Measurements from ENCODE around the gene RPL10A.
"Not testable (repeated sequence)": the region's sequence is repeated elsewhere in the genome, so short reads cannot be mapped to it uniquely, and the experiment has no call there.

The RPL10A gene

GRCh38 chr6:35468181-35468979, at the start of gene RPL10A:
Gene RPL10A (plus strand): TSS chr6:35468401. CDS start chr6:35468435, 34 bp downstream.
- H3K36me3 ChIP-seq (replicated peaks) = peaks cover 69% of the 10 kb centered on the region
- H3K4me1 ChIP-seq = peaks cover 16% of the 10 kb centered on the region
- peak; percentile 92 to 96 for DNase-seq (ENCODE audit: low spot score in 2 of 2)
- in situ Hi-C loops (cut with MboI; ENCODE audit: low sequenced_read_pairs) = no loop called here
- H3K27me3 ChIP-seq (ENCODE audit: low read depth) = no peaks in the 10 kb centered on the region
- H3K9me3 ChIP-seq = no peaks in the 10 kb centered on the region
- peak within 1 kb of the TSS; percentile 98 for H3K4me3 ChIP-seq

- H3K4me3 ChIP-seq = no peak overlapping the region
- no peaks in the 10 kb centered on the region for H3K27me3 ChIP-seq (ENCODE audit: low read depth)
- H3K36me3 ChIP-seq (replicated peaks) = peaks cover under 1% of the 10 kb centered on the region; the same call in 1 of the 2 replicates
- peak in 1 of 2 experiments; percentile 16 for DNase-seq (ENCODE audit: low spot score in 2 of 2)
- no peaks in the 10 kb centered on the region for H3K4me1 ChIP-seq
- H3K9me3 ChIP-seq = no peaks in the 10 kb centered on the region
- in situ Hi-C loops (cut with MboI; ENCODE audit: low sequenced_read_pairs) = no loop called here
Observed at GRCh38 chr6:35419417-35419816, 48.8 kb upstream of the RPL10A start.

DNA sequence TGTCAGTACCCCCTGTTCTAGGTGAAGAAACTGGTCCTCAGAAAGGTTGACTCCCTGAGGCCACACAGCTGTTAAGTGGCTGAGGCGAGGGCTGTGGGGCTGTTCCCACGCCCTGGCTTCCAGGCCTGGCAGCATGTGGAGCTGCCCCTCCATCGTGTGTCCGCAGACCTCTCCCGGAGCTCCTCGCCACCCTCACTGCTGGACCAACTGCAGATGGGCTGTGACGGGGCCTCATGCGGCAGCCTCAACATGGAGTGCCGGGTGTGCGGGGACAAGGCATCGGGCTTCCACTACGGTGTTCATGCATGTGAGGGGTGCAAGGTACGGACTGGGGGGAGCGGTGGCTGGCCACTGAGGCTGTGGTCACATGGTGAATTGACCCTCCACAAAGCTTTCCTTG, 48.2 kb upstream of the RPL10A start:
- Histone ChIP-seq H3K36me3 (replicated peaks) (peaks cover 3% of the 10 kb centered on the region; the same call in 1 of the 2 replicates), H3K27me3 (ENCODE audit: low read depth) (no peaks in the 10 kb centered on the region), H3K4me1 (no peaks in the 10 kb centered on the region), H3K4me3 (no peak overlapping the region), H3K9me3 (no peaks in the 10 kb centered on the region)
- DNase-seq (ENCODE audit: low spot score in 2 of 2) = no peak
- in situ Hi-C loops (cut with MboI; ENCODE audit: low sequenced_read_pairs) = no loop called here

DNA sequence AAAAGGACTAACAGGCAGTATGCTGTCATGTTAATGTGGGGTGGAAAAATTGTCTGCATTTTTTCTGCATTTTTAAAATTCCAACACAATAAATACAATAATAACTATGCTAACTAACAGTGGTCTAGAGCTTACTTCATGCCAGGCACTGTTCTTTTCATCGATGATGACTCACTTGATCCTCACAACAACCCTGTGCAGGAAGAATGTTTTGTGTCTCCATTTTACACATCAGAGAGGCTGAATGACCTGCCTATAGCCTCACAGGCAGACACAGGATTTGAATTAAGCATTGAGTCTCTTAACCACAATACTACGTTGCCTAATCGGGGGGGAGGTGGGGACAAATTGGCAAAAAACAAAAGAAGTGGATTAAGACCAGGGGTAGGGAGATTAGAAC, 42.9 kb upstream of the RPL10A start:
- DNase-seq (ENCODE audit: low spot score in 2 of 2) = no peak
- Histone ChIP-seq H3K27me3 (ENCODE audit: low read depth) (no peaks in the 10 kb centered on the region), H3K9me3 (peaks cover 12% of the 10 kb centered on the region), H3K4me1 (no peaks in the 10 kb centered on the region), H3K4me3 (no peak overlapping the region), H3K36me3 (replicated peaks) (peaks cover 3% of the 10 kb centered on the region; the same call in 1 of the 2 replicates)
- in situ Hi-C loops (cut with MboI; ENCODE audit: low sequenced_read_pairs) = no loop called here

- DNase-seq (ENCODE audit: low spot score in 2 of 2) = no peak
- in situ Hi-C loops (cut with MboI; ENCODE audit: low sequenced_read_pairs) = no loop called here
- H3K9me3 ChIP-seq = peaks cover 12% of the 10 kb centered on the region
Observed at GRCh38 chr6:35426074-35426473, 42.1 kb upstream of the RPL10A start.

GRCh38 chr6:35427435-35427834, 40.8 kb upstream of the RPL10A start:
- Histone ChIP-seq H3K4me1 (no peaks in the 10 kb centered on the region), H3K36me3 (replicated peaks) (peaks cover 3% of the 10 kb centered on the region; the same call in 1 of the 2 replicates), H3K4me3 (no peak overlapping the region), H3K9me3 (peaks cover 12% of the 10 kb centered on the region), H3K27me3 (ENCODE audit: low read depth) (no peaks in the 10 kb centered on the region)
- in situ Hi-C loops (cut with MboI; ENCODE audit: low sequenced_read_pairs) = no loop called here
- no peak for DNase-seq (ENCODE audit: low spot score in 2 of 2)

More at GRCh38 chr6:35426074-35426473, 42.1 kb upstream of the RPL10A start:
- Histone ChIP-seq H3K27me3 (ENCODE audit: low read depth) (no peaks in the 10 kb centered on the region), H3K36me3 (replicated peaks) (peaks cover 3% of the 10 kb centered on the region; the same call in 1 of the 2 replicates), H3K4me1 (no peaks in the 10 kb centered on the region), H3K4me3 (no peak overlapping the region)

DNA sequence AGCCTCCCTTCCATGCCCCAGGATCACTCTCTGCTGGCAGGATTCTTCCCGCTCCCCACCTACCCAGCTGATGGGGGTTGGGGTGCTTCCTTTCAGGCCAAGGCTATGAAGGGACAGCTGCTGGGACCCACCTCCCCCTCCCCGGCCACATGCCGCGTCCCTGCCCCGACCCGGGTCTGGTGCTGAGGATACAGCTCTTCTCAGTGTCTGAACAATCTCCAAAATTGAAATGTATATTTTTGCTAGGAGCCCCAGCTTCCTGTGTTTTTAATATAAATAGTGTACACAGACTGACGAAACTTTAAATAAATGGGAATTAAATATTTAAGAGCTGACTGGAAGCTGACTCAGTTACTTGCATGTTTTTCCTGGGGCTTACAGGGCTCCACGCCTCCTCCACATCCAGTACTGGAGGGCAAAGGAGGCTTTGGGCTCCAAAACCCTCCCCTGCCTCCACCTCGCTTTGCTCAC, 40.3 kb upstream of the RPL10A start:
- H3K4me3 ChIP-seq = no peak overlapping the region
- H3K36me3 ChIP-seq (replicated peaks) = peaks cover 3% of the 10 kb centered on the region; the same call in 1 of the 2 replicates
- no peaks in the 10 kb centered on the region for H3K27me3 ChIP-seq (ENCODE audit: low read depth)
- in situ Hi-C loops (cut with MboI; ENCODE audit: low sequenced_read_pairs) = no loop called here
- peaks cover 12% of the 10 kb centered on the region for H3K9me3 ChIP-seq
- DNase-seq (ENCODE audit: low spot score in 2 of 2) = no peak
- no peaks in the 10 kb centered on the region for H3K4me1 ChIP-seq

- no peaks in the 10 kb centered on the region for H3K4me1 ChIP-seq
- H3K4me3 ChIP-seq = no peak overlapping the region
- DNase-seq (ENCODE audit: low spot score in 2 of 2) = no peak
- peaks cover 12% of the 10 kb centered on the region for H3K9me3 ChIP-seq
- in situ Hi-C loops (cut with MboI; ENCODE audit: low sequenced_read_pairs) = no loop called here
- peaks cover 3% of the 10 kb centered on the region; the same call in 1 of the 2 replicates for H3K36me3 ChIP-seq (replicated peaks)
- no peaks in the 10 kb centered on the region for H3K27me3 ChIP-seq (ENCODE audit: low read depth)
Observed at GRCh38 chr6:35428421-35429149, 39.6 kb upstream of the RPL10A start.

GRCh38 chr6:35429463-35429862, 38.7 kb upstream of the RPL10A start:
- in situ Hi-C loops (cut with MboI; ENCODE audit: low sequenced_read_pairs) = no loop called here
- Histone ChIP-seq H3K36me3 (replicated peaks) (peaks cover 3% of the 10 kb centered on the region; the same call in 1 of the 2 replicates), H3K27me3 (ENCODE audit: low read depth) (no peaks in the 10 kb centered on the region), H3K4me1 (no peaks in the 10 kb centered on the region), H3K9me3 (peaks cover 12% of the 10 kb centered on the region), H3K4me3 (no peak overlapping the region)
- no peak for DNase-seq (ENCODE audit: low spot score in 2 of 2)

DNA sequence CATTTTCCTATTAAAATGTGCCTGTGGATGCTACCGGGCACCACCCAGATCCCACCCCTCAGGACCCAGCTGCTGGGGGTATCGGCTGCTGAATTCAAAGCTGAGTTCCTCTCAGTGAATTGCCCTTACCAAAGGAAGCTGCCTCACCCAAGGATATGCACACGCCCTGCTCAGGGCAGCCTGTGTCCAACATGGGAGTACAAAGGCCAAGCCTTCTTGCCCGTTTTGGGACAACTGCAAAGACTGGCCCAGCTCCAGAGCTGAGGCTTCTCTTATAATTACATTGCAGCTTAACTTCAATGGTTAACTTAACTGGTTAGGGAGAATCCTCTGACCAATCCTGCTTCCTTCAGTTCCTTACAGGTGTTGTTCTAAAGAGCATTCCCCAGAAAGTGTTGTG, 35.9 kb upstream of the RPL10A start:
- no peak overlapping the region for H3K4me3 ChIP-seq
- DNase-seq (ENCODE audit: low spot score in 2 of 2) = no peak
- H3K4me1 ChIP-seq = no peaks in the 10 kb centered on the region
- H3K36me3 ChIP-seq (replicated peaks) = no peaks in the 10 kb centered on the region
- no peaks in the 10 kb centered on the region for H3K27me3 ChIP-seq (ENCODE audit: low read depth)
- peaks cover 12% of the 10 kb centered on the region for H3K9me3 ChIP-seq
- in situ Hi-C loops (cut with MboI; ENCODE audit: low sequenced_read_pairs) = no loop called here

- H3K36me3 ChIP-seq (replicated peaks); in situ Hi-C loops (cut with MboI; ENCODE audit: low sequenced_read_pairs); H3K4me3 ChIP-seq; H3K27me3 ChIP-seq (ENCODE audit: low read depth); H3K4me1 ChIP-seq; DNase-seq (ENCODE audit: low spot score in 2 of 2): not testable (repeated sequence)
- peaks cover 12% of the 10 kb centered on the region for H3K9me3 ChIP-seq
Observed at GRCh38 chr6:35432702-35433101, 35.5 kb upstream of the RPL10A start.

- H3K36me3 ChIP-seq (replicated peaks) = no peaks in the 10 kb centered on the region
- H3K4me1 ChIP-seq = no peaks in the 10 kb centered on the region
- DNase-seq (ENCODE audit: low spot score in 2 of 2) = peak in 1 of 2 experiments; percentile 28
- H3K4me3 ChIP-seq = no peak overlapping the region
- H3K27me3 ChIP-seq (ENCODE audit: low read depth) = no peaks in the 10 kb centered on the region
- H3K9me3 ChIP-seq = no peaks in the 10 kb centered on the region
- in situ Hi-C loops (cut with MboI; ENCODE audit: low sequenced_read_pairs) = no loop called here
Observed at GRCh38 chr6:35435074-35435837, 32.9 kb upstream of the RPL10A start.

DNA sequence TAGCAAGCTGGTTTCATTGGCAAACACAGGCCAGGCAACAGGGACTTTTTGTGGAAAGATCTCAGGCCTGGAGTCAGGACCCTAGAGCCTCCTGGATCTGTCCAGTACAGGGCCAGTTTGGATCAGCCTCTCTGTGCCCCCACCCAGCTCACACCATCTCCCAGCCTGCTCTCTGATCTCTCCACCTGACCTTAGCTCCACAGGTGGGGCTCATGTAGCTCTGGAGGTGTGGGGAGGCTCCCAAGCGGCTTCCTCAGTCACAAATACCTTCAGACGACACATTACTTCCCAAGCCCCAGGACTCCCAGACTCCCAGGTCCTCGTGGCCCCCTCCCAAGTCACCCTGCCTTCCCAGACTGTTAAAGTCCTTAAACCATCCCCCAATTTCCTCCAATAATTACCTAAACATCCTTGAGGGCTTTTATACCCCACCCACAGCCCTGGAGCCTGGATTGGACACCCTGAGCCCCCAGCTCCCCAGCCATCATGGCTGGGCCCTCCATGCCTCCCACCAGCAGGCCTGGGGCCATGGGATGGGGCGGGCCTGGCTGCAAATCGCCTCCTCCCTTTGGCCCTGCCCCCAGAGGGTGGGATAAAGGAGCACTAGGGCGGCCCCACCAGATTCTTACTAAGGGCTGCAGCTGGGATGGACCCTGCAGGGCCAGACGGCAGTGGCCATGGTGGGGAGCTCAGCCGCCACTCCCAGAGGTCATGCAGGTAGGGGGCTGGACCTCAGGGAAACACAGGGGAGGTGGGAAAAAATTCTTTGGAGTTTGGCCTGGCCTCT, 31.9 kb upstream of the RPL10A start:
- no peak overlapping the region for H3K4me3 ChIP-seq
- in situ Hi-C loops (cut with MboI; ENCODE audit: low sequenced_read_pairs) = no loop called here

More for the DNA sequence above, 31.9 kb upstream of the RPL10A start:
- Histone ChIP-seq H3K9me3 (no peaks in the 10 kb centered on the region), H3K36me3 (replicated peaks) (no peaks in the 10 kb centered on the region), H3K4me1 (no peaks in the 10 kb centered on the region), H3K27me3 (ENCODE audit: low read depth) (no peaks in the 10 kb centered on the region)
- no peak for DNase-seq (ENCODE audit: low spot score in 2 of 2)

Data from HAP-1 (cell line).